Urinary bladder (tissue), 4 donors: ENCODE measurements around the gene AACS. TPM values are rescaled to one million over a fixed set of nuclear protein-coding genes. Genes with fewer than 3 reads are reported as not detected.

Experiments used
- DNase-seq: peaks from one replicate; pipeline ENCODE4 v3.0.0-alpha.2; 2015; ENCODE audit errors: extremely low spot score
- H3K27ac ChIP-seq: one replicate; pipeline ENCODE4 v1.5.1; 2013; ENCODE audit warnings: low read depth, mild to moderate bottlenecking, moderate library complexity
- H3K36me3 ChIP-seq: one replicate; pipeline ENCODE4 v1.6.1; 2013; ENCODE audit warnings: mild to moderate bottlenecking, moderate library complexity; ENCODE audit not compliant: insufficient read depth
- H3K4me1 ChIP-seq: one replicate; pipeline ENCODE4 v1.6.1; 2013; ENCODE audit warnings: mild to moderate bottlenecking, moderate library complexity; ENCODE audit not compliant: insufficient read depth
- H3K4me3 ChIP-seq: one replicate; pipeline ENCODE4 v1.5.1; 2013; ENCODE audit warnings: low read depth, low read length
- WGBS: extraction: QIAGEN DNeasy Blood & Tissue Kit; methylation state at CpG from one replicate; pipeline ENCODE4 v1.1.7; 2013; 5-methylcytosine and 5-hydroxymethylcytosine counted together
- polyA plus RNA-seq: library from polyadenylated mRNA; stranded (reverse); fragments of 200-250 nt; gene quantifications from one replicate; pipeline ENCODE4 v1.2.3, GENCODE V29; 2013
- small RNA-seq: library from RNA; depleted of rRNA; stranded (forward); fragments of <200 nt; gene quantifications from one replicate; pipeline ENCODE3, GENCODE V24; 2014
- total RNA-seq: library from RNA; depleted of rRNA; stranded (reverse); fragments of >200 nt; gene quantifications from one replicate; pipeline ENCODE4 v1.2.3, GENCODE V29; 2014
- donor health status: healthy with polysubstance abuse.
- donor health status: healthy.

AACS gene
- total and polyA plus RNA-seq, 2 donors, result 14.1 to 14.9 TPM

DNA sequence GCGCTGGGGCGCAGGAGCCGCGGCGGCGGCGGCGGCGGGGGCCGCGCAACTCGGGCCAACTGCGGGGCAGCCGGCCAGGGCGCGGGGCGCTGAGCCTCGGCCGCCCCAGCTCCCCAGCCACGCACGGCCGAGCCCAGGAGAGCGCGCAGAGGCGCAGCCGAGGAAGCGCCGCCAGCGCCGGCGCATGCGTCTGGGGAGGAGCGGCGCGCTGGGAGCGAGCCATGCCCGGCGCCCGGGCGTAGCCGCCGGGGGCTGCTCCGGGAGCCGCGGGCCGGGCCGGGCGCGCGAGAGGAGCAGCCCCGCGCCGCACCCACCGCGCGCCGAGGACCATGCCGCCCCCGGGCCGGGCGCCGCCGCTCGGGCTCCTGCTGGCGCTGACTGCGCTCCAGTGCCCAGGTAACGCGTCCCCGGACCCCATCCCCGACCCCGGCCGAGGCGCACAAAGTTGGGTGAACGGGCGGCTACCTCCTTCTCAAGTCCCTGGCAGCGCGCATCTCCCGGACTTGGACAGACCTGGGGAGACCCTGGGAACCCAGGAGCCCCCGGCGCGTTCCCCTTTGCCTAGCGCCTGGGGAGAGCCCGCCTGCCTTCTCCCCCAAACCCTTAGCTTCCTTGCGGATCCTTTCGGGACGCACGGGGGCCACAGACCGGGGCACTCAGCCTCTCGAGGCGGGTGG is 121.4 kb downstream of the AACS start:
- Histone ChIP-seq H3K27ac (no peak overlapping the region), H3K4me3 (peak overlapping the region; percentile 56), H3K4me1 (no peaks in the 10 kb centered on the region), H3K36me3 (no peaks in the 10 kb centered on the region)
- under 1% methylated on average over 90 of the region's 90 CpGs for WGBS
- no peak for DNase-seq

DNA sequence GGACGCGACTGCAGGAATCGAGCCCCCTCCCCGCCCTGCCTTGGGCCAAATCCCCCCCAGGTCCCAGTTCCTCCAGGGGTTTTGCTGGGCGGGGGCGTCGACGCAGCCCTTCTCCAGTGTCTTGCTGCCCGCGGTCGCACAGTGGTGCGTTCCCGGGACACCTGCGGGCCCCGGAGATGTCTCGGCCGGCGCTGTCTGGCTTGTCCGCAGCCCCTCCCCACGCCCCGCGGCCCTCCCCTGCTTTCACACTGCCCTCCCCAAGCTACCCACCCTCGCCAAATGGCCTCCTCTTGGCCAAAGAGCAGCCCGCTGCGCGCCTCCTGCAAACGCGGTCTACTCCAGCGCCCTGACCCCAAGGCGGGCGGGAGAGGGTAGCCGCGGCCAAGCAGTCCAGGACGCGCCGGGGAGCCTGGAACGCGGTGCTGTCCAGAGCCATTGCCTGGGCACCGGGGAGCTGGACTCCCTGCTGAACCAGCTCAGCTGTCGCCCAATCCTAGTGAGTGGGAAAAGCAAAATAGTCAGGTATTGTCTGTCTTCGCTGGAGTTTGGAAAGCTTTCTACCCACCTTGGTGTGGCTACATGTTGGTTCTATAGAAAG is 122.0 kb downstream of the AACS start:
- DNase-seq, result no peak
- Histone ChIP-seq H3K4me1 (no peaks in the 10 kb centered on the region), H3K4me3 (peak overlapping the region; percentile 56), H3K27ac (no peak overlapping the region), H3K36me3 (no peaks in the 10 kb centered on the region)
- WGBS, result 1% methylated on average over 41 of the region's 41 CpGs

GRCh38 chr12:125187780-125188741 is 122.8 kb downstream of the AACS start:
- WGBS, result 2% methylated on average over 25 of the region's 25 CpGs
- H3K36me3 ChIP-seq, result no peaks in the 10 kb centered on the region
- H3K27ac ChIP-seq, result no peak overlapping the region
- DNase-seq, result no peak
- H3K4me3 ChIP-seq, result no peak overlapping the region
- H3K4me1 ChIP-seq, result no peaks in the 10 kb centered on the region

- H3K36me3 ChIP-seq, result no peaks in the 10 kb centered on the region
- H3K4me1 ChIP-seq, result no peaks in the 10 kb centered on the region
- no peak overlapping the region for H3K27ac ChIP-seq
- 11% methylated on average over 10 of the region's 10 CpGs for WGBS
- no peak overlapping the region for H3K4me3 ChIP-seq
- no peak for DNase-seq
Observed at GRCh38 chr12:125189015-125189414, 123.8 kb downstream of the AACS start.

GRCh38 chr12:125189502-125189901 is 124.3 kb downstream of the AACS start:
- Histone ChIP-seq H3K4me1 (no peaks in the 10 kb centered on the region), H3K36me3 (no peaks in the 10 kb centered on the region), H3K27ac (no peak overlapping the region), H3K4me3 (no peak overlapping the region)
- 10% methylated on average over 8 of the region's 8 CpGs for WGBS
- no peak for DNase-seq

DNA sequence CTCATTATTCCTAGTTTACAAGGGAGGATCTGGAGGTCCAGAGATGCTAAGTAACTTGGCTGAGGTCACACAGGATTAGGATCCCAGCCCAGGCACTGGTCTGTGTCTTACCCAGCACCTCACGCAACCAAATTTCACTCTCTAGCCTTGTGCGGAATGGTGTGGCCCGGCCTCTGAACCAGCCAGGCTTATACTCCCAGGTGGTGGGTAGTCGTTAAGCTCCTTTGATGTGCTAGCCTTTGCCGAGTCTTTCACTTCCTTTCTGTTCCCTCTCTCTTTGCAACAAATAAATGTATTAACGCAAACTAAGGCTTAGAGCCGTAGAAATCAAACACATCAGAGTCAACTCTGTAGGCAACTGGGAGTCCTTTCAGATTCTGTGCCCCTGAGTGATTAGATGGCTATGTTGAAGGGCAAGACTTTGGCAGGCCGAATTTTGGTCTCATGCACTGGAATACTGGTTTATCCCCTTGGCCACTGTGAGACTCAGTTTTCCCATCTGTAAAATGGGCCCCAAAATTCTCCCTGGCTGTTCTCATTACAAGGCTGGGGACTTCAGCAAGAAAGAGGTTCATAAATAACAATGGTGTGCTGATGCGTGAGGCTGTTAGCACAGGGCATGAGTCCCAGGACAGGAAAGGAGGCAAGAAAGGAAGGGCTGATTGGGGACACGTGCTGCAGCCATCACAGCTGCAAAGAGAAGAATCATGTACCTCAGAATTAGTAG is 126.3 kb downstream of the AACS start:
- Histone ChIP-seq H3K27ac (no peak overlapping the region), H3K36me3 (no peaks in the 10 kb centered on the region), H3K4me1 (no peaks in the 10 kb centered on the region), H3K4me3 (no peak overlapping the region)
- WGBS, result 66% methylated on average over 10 of the region's 10 CpGs
- no peak for DNase-seq

DNA sequence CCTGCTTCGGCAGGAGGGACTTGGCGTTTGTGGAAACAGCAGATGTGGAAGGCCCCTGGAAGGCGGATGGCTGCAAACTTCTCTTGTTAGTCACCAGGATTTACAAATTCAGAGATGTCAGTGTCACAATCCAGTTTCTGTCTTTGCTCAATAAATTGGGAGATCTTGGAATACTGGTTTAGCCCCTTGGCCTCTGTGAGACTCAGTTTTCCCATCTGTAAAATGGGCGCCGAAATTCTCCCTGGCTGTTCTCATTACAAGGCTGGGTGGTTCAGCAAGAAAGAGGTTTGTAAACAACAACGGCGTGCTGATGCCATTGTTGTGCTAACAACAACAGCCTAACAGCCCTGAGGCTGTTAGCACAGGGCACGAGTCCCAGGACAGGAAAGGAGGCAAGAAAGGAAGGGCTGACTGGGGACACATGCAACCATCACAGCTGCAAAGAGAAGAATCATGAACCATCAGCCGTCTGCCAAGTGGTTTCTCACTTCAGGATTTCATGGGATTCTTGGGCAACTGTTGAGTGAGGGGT is 127.5 kb downstream of the AACS start:
- Histone ChIP-seq H3K4me1 (no peaks in the 10 kb centered on the region), H3K4me3 (no peak overlapping the region), H3K27ac (no peak overlapping the region), H3K36me3 (no peaks in the 10 kb centered on the region)
- 66% methylated on average over 9 of the region's 9 CpGs for WGBS
- DNase-seq, result no peak

Small RNA genes lying within 50 kb of the gene (small RNA-seq; reads per million reads assigned to genes)
- gene AC122688.1, result not detected

Other genes with a start within 250 kb of the AACS start
- gene SCARB1, start 201.6 kb upstream of the AACS start, total RNA-seq, result 7.8 TPM
- gene SCARB1, start 201.6 kb upstream of the AACS start, polyA plus RNA-seq, result 39.6 TPM
- 857 TPM for gene UBC, start 150.8 kb upstream of the AACS start, total RNA-seq
- 1,396 TPM for gene UBC, start 150.8 kb upstream of the AACS start, polyA plus RNA-seq
- 7.5 TPM for gene DHX37, start 76.3 kb upstream of the AACS start, total RNA-seq
- gene DHX37, start 76.3 kb upstream of the AACS start, polyA plus RNA-seq, result 11.7 TPM
- 5.5 TPM for gene BRI3BP, start 71.8 kb upstream of the AACS start, total RNA-seq
- gene BRI3BP, start 71.8 kb upstream of the AACS start, polyA plus RNA-seq, result 2.2 TPM
- 4.4 TPM for gene TMEM132B, start 121.0 kb downstream of the AACS start, total RNA-seq
- gene TMEM132B, start 121.0 kb downstream of the AACS start, polyA plus RNA-seq, result 1.0 TPM